GM20000 (cell line): ENCODE measurements around the gene NEURL2.

Experiments used
- DNase-seq: peaks from one replicate; pipeline ENCODE4 v3.0.0; 2012; ENCODE audit warnings: low spot score
- CTCF ChIP-seq: IDR thresholded peaks from 2 replicates; pipeline ENCODE4 v1.5.1; 2012; ENCODE audit warnings: mild to moderate bottlenecking, control low read depth; ENCODE audit errors: extremely low read depth, missing control alignments

Gene NEURL2

DNA sequence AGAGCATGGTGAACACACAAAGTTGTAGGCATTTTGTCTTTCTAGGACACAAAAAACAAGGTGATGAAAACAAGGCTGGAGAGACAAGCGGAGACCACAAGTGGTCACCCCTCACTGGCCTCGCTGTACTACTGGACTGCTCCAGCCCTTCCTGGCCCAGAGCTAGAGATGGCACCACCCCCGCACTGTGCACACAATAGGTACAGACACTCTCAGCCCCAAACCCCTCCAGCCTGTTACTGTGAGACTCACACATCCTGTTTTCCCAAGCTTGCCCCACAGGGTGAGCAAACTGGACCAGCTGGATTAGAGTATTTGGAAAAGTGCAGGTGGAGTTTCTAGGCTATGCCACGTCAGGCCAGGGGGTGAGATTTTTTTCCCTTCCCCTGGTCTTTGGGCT is 18.4 kb downstream of the NEURL2 start:
- no peak for TF ChIP-seq CTCF
- no peak for DNase-seq

DNA sequence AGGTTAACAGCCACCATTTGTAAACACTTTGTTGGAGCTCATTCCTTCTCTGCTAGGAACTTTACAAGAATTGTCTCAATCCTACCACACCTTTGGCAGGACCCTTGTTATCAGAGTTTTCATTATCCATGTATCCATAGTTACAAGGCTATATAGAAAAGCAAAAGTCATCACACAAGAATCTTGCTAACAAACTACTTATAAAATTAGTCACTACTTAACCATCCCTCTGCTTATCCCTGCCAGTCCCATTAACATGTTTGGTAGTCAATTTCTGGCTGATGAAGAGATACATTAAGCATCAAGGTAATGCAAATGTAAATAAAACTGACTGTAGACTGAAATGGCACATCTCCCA is 23.2 kb downstream of the NEURL2 start:
- TF ChIP-seq CTCF, result no peak
- no peak for DNase-seq

GRCh38 chr20:45867136-45867818 is 23.7 kb downstream of the NEURL2 start:
- no peak for DNase-seq
- no peak for TF ChIP-seq CTCF

- TF ChIP-seq CTCF, result no peak
- DNase-seq, result no peak
These were observed 24.6 kb downstream of the NEURL2 start for GRCh38 chr20:45866454-45866853.

DNA sequence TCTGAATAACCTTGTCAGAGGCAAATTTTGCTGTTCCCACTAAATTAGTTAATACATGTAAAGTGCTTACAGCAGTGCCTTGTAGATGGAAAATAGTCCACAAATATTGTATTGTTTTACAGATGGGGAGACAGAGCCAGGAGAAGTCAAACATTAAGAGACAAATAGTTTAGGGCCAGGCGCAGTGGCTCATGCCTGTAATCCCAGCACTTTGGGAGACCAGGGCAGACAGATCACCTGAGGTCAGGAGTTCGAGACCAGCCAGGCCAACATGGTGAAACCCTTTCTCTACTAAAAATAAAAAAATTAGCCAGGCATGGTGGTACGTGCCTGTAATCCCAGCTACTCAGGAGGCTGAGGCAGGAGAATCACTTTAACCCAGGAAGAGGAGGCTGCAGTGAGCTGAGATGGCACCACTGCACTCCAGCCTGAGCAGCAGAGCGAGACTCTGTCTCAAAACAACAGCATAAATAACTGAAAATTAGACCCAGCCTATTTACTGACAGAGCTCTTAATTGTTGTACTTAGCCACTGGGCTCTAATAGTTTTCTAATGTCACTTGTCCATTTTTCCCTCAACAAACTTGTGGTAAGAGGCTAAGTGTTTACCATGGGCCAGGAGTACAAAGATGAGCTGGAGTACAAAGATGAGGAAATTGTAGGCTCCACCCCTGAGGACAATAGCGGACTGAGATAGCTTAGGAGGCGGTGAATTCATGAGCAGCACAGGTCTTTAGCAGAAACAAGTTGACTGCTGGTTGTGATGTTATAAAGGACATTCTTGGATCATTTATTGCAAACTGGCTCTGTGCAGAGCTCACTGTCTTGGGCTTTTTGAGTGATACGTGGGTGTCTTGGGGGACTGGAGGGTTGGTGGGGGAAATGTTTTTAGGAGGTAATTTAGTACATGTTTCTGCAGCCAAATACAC is 27.2 kb downstream of the NEURL2 start:
- no peak for TF ChIP-seq CTCF
- DNase-seq, result no peak

DNA sequence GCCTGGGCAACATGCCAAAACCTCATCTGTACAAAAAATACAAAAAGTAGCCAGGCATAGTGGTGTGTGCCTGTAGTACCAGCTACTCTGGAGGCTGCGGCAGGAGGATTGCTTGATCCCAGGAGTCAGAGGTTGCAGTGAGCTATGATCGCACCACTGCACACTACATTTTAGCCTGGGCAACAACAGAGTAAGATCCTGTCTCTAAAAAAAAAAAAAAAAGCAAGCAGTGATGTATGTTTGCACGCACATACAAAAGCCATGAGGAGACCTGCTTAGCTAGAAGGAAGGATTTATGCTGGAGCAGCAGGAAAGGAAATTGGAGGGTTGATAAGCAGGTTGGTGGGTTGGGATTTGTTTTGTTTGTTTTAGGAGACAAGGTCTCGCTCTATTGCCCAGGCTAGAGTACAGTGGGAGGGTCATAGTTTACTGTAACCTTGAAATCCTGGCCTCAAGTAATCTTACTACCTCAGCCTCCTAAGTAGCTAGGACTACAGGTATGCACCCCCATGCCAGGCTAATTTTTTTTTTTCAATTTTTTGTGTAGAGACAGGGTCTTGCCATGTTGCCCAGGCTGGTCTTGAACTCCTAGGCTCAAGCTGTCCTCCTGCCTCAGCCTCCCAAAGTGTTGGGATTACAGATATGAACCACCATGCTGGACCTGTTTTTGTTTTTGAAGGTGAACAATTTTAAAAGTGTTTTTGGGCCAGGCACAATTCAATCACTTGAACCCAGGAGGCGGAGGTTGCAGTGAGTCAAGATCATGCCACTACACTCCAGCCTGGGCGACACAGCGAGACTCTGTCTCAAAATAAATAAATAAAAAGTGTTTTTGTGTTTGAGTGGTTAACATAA is 29.6 kb downstream of the NEURL2 start:
- no peak for TF ChIP-seq CTCF
- no peak for DNase-seq
